ENCODE data around the gene FAM222B. TPM values are rescaled to one million over a fixed set of nuclear protein-coding genes. Genes with fewer than 3 reads are reported as not detected.

The FAM222B gene
- total RNA-seq, 1 experiment from 2014 or later, result 94.6 TPM

- TF ChIP-seq EMX1 (CRISPR knock-in tag; IDR thresholded peaks at IDR 0.05) (no peak), HMGA2 (CRISPR knock-in tag; IDR thresholded peaks at IDR 0.05) (no peak), TCF7 (CRISPR knock-in tag; IDR thresholded peaks at IDR 0.05; ENCODE audit: low read depth) (no peak), CTCF (IDR thresholded peaks at IDR 0.05) (peak; percentile 92), ZNF425 (CRISPR knock-in tag; conservative IDR thresholded peaks at IDR 0.05) (no peak), ZBTB21 (CRISPR knock-in tag; IDR thresholded peaks at IDR 0.05; ENCODE audit: borderline replicate concordance) (no peak)
- ChIA-PET POLR2A (interaction anchor here (0.7 to 2.0 kb wide), 3 partner anchors 12 to 72 kb away, joined by 3 to 9 read pairs (median 5); no protein-coding TSS in a partner anchor), CTCF (interaction anchor here (0.6 to 6.5 kb wide), 55 partner anchors 10 to 858 kb away, joined by 3 to 147 read pairs (median 7); partner anchors contain the start of genes BLTP2, ERAL1, FAM222B and FLOT2)
- H3K27me3 Mint-ChIP-seq (ENCODE audit: low read depth), result no peaks in the 10 kb centered on the region
- H3K36me3 Mint-ChIP-seq, result peaks cover 30% of the 10 kb centered on the region
- ATAC-seq (no peak), DNase-seq (ENCODE audit: low spot score) (peak; percentile 81)
- peaks cover 57% of the 10 kb centered on the region for H3K4me1 Mint-ChIP-seq
- H3K4me3 Mint-ChIP-seq, result no peak overlapping the region
- peak overlapping the region; percentile 96 for H3K27ac Mint-ChIP-seq
- no peaks in the 10 kb centered on the region for H3K9me3 Mint-ChIP-seq
Observed at GRCh38 chr17:28763804-28764266, 78.8 kb downstream of the FAM222B start.

GRCh38 chr17:28763137-28763799 is 79.3 kb downstream of the FAM222B start:
- Mint-ChIP-seq H3K36me3 (peaks cover 35% of the 10 kb centered on the region), H3K4me3 (no peak overlapping the region), H3K4me1 (peaks cover 54% of the 10 kb centered on the region), H3K9me3 (no peaks in the 10 kb centered on the region), H3K27ac (peak overlapping the region; percentile 54), H3K27me3 (ENCODE audit: low read depth) (no peaks in the 10 kb centered on the region)
- TF ChIP-seq SMAD3 (CRISPR knock-in tag; IDR thresholded peaks at IDR 0.05; ENCODE audit: borderline replicate concordance) (no peak), ATF3 (CRISPR knock-in tag; conservative IDR thresholded peaks at IDR 0.05) (no peak), FOXP4 (CRISPR knock-in tag; IDR thresholded peaks at IDR 0.05) (no peak), TEAD4 (CRISPR knock-in tag; IDR thresholded peaks at IDR 0.05) (no peak), E2F5 (CRISPR knock-in tag; IDR thresholded peaks at IDR 0.05) (no peak)
- ChIA-PET POLR2A (interaction anchor here (0.6 to 2.0 kb wide), 5 partner anchors 11 to 107 kb away, joined by 3 to 9 read pairs (median 3); no protein-coding TSS in a partner anchor), CTCF (interaction anchor here (0.6 to 6.5 kb wide), 53 partner anchors 10 to 858 kb away, joined by 3 to 147 read pairs (median 8); partner anchors contain the start of genes BLTP2, ERAL1, FAM222B and FLOT2)
- no peak for DNase-seq (ENCODE audit: low spot score)
- ATAC-seq, result no peak

Measured in WTC11 (cell line).